CD4-positive, alpha-beta T cell treated with Interleukin-15 for 1 hour (primary cell): ENCODE results near the gene MIEF2.
"Not testable (repeated sequence)": the region's sequence is repeated elsewhere in the genome, so short reads cannot be mapped to it uniquely, and the experiment has no call there.

Experiments used
- DNase-seq: peaks from one replicate; pipeline ENCODE4 v3.0.0-alpha.2; 2020

MIEF2 gene

GRCh38 chr17:18257268-18257981 is 3.0 kb upstream of the MIEF2 start:
- DNase-seq, result peak; percentile 39

- peak; percentile 66 for DNase-seq
Observed at GRCh38 chr17:18257982-18258355, 2.5 kb upstream of the MIEF2 start.

DNA sequence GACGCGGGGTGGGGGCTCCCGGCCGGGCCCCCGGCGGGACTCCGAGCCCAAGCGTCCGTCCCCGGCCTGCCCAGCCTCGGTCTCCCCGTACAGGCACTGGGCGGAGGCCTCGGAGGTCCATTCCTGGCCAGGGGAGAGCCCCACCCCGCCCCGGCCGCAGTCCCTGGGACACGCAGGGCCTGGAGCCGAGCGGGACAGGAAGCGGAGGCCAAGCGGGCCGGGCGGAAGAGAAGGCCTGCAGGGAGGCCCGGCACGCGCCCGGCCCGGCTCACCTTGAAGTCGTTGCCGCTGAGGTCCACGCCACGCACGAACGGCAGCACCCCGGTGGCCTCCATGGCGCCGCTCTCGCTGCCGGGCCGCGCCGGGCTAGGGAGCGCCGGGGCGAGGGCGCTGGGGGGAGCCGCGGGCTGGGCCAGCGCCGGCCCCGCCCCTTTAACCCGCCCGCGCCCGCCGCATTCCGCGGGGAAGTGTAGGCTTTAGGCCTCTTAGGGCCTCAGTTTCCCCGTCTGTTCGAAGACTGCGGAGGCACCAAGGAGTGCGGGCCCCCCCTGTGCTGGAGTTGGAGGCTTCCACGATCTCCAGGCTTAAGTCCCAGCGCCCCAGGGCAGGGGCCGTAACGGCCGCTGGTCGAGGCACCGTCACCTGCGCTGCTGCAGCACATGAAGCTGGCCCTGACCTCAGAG is 2.0 kb upstream of the MIEF2 start, which contains the start of gene FLII:
TSS of gene FLII (minus strand) at position 383 of the 683 bp plus-strand sequence. CDS start at position 335, 48 bp downstream.
- peak; percentile 39 for DNase-seq

- DNase-seq, result no peak
Observed at GRCh38 chr17:18259621-18260331, 686 bp upstream of the MIEF2 start.

DNA sequence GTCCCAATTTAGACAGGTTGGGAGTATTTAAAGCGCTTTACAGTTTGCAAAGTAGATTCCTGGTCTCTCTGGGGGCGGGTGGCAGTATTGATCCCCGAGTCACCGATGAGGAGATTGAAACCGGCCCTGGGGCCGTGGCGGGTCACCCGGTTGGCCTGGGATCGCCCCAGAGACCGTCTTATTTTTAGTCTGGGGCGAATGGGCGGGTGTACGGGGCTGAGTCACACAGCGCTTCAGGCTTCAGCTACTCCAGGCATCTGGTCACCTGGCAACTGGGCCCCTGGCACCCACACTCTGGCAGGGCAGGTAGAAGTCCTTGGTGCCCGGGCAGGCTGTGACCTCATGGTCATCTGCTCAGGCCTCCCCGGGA is 669 bp downstream of the MIEF2 start:
- DNase-seq, result peak; percentile 30

GRCh38 chr17:18261659-18262058 is 1.2 kb downstream of the MIEF2 start:
- no peak for DNase-seq

DNA sequence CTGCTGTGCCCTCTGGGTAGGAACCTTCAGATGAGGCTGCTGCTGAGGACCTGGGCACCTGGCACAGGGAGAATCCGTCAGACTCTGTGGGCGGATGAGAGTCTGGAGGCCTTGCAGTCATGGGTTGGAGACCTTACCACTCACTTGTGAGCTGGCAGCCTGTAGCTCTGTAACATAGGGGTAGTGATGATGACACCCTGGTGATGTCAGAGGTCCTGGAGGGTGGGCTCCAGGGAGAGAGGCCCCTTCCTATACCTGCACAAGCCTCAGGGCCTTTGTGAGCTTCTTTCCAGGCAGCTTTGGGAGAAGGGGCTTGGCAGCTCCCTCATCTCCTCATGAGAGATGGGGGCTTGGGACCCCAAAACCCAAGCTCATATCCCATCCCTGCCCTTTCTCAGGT is 1.6 kb downstream of the MIEF2 start:
- no peak for DNase-seq

- no peak for DNase-seq
Observed at GRCh38 chr17:18262641-18263040, 2.2 kb downstream of the MIEF2 start.

DNA sequence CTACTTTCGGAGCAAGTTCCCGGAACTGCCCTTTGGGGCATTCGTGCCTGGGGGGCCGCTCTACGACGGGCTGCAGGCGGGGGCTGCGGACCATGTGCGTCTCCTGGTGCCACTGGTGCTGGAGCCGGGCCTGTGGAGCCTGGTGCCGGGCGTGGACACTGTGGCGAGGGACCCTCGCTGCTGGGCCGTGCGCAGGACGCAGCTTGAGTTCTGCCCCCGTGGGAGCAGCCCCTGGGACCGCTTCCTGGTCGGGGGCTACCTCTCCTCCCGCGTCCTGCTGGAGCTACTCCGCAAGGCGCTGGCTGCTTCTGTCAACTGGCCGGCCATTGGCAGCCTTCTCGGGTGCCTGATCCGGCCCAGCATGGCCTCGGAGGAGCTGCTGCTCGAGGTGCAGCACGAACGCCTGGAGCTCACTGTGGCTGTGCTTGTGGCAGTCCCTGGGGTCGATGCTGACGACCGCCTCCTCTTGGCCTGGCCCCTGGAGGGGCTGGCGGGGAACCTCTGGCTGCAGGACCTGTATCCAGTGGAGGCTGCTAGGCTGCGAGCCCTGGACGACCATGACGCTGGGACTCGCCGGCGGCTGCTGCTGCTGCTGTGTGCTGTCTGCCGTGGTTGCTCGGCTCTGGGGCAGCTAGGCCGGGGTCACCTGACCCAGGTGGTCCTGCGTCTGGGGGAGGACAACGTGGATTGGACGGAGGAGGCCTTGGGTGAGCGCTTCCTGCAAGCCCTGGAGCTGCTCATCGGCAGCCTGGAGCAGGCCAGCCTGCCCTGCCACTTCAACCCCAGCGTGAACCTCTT is 3.6 kb downstream of the MIEF2 start:
- no peak for DNase-seq

DNA sequence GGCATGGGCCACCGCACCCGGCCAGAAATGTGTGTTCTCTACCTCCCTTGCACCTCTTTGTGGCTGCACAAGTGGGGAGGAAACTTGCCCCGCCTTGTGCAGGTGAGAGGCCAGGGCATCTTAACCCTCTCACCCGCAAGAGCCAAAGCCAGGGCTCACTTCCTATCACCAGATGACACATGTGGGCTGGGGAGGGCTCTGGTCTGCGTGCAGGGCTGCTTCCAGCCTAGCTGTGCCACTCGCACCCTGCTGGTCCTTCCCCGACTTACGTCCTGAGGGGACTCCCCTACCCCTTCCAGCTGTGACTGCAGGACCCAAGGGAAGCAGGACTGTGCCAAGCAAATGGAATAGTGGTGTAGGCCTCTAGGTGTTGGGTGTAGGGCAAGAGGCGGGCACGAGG is 6.9 kb downstream of the MIEF2 start:
- no peak for DNase-seq

- no peak for DNase-seq
Observed at GRCh38 chr17:18267927-18268711, 7.7 kb downstream of the MIEF2 start.

DNA sequence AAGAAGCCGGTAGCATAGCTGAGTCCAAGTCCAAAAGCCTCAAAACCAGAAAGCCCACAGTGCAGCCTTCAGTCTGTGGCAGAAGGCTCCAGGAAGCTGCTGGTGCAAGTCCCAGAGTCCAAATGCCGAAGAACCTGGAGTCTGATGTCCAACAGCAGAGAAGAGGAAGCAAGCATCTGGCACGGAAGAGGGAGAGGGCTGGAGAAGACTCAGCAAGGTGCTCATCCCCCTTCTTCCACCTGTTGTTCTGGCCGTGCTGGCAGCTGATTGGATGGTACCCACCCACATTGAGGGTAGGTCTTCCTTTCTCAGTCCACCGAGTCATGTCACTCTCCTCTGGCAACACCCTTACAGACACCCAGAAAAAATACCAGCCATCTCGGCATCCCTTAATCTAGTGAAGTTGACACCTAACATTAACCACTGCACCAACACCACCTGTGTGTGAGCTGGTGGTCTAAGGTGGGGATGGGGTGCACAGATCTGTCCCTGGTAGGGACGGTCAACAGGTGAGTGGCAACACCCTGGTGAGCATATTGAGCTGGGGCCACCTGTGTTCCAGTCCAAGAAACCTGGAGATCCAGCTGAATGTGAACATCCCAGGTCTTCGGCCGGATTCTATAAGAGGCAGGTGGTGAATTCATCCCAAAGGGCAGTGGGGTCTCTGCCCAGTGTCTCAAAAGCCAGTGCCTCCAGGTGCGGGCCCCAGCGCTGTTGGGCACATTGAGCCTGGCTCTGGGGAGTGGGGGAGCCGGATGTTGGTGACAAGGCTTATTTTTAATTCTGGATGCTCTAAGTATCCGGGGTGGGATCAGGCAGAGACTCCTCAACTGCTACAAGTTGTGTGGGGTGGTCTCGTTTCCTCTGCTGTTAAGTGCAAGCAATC is 9.8 kb downstream of the MIEF2 start:
- no peak for DNase-seq

- DNase-seq, result no peak
Observed at GRCh38 chr17:18277076-18277475, 16.6 kb downstream of the MIEF2 start.

- no peak for DNase-seq
Observed at GRCh38 chr17:18278867-18279266, 18.4 kb downstream of the MIEF2 start.

- no peak for DNase-seq
Observed at GRCh38 chr17:18280249-18280648, 19.8 kb downstream of the MIEF2 start.

GRCh38 chr17:18280766-18281371 is 20.4 kb downstream of the MIEF2 start:
- no peak for DNase-seq

GRCh38 chr17:18281788-18282187 is 21.3 kb downstream of the MIEF2 start:
- no peak for DNase-seq

DNA sequence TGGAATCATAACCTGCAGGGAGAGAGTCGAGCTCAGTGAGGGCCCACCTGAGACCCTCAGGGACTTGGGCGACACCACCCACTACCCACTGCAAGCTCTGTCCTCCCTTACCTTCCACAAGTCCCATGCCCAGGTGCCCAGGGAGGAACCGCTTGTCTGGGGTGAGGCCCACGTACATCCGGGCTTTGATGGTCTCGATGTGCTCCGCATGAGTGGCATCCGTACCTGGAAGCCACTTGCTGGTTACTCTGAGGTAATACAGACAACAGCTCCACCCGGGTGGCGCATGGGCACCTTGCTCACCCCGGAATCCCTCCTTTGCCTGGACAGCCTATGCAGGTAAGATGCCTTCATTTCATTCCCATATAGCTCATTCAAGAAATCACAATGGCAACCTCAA is 24.8 kb downstream of the MIEF2 start:
- DNase-seq, result no peak

GRCh38 chr17:18291718-18292540 is 31.5 kb downstream of the MIEF2 start:
- DNase-seq, result no peak

DNA sequence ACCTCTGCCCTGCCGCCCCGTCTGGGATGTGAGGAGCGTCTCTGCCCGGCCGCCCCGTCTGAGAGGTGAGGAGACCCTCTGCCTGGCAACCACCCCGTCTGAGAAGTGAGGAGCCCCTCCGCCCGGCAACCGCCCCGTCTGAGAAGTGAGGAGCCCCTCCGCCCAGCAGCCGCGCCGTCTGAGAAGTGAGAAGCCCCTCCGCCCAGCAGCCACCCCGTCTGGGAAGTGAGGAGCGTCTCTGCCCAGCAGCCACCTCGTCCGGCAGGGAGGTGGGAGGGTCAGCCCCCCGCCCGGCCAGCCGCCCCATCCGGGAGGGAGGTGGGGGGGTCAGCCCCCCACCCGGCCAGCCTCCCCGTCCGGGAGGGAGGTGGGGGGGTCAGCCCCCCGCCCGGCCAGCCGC is 37.6 kb downstream of the MIEF2 start:
- not testable (repeated sequence) for DNase-seq
